GM18502 (cell line): ENCODE data around the gene USP9Y.

Source experiments
- ATAC-seq: cut with Tn5 transposase; IDR thresholded peaks from one replicate; pipeline ENCODE4 v1.9.1; 2021; ENCODE audit warnings: mild to moderate bottlenecking; ENCODE audit not compliant: unreplicated experiment, poor library complexity

The USP9Y gene

DNA sequence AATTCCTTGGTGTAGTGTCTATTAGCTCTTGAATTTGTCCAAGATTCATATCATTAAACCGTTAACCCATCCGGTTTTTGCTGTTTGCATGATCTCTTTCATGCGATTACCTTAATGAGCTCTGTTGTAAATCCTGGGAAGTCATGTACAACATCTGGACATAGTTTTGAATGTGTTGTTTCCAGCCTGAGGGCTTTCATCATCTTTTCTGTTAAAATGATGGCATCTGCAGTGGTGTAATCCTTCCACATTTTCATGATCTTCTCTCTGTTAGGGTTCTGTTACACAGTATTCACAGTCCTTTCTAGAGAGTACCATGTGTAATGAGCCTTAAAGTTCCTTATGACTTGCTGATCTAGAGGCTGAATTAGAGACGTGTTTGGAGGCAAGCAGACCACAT is 64.9 kb downstream of the USP9Y start:
- no peak for ATAC-seq

DNA sequence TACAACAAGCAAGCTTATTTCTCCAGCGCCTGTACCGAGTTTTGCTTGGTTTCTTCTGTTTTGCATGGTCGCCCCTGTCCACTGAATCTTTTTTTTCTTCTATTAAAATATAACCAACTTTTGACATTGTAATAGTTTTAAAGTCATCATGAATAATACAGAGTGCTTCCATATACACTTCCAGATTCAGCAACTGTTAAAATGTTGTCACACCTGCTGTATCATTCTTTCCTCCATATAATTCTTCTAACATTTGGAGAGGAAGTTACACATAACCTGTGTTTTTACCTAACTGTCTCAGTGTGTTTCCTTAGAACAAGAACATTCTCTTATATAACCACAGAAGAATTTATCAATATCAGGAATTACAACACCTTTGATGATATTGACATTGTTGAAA is 83.5 kb downstream of the USP9Y start:
- no peak for ATAC-seq

DNA sequence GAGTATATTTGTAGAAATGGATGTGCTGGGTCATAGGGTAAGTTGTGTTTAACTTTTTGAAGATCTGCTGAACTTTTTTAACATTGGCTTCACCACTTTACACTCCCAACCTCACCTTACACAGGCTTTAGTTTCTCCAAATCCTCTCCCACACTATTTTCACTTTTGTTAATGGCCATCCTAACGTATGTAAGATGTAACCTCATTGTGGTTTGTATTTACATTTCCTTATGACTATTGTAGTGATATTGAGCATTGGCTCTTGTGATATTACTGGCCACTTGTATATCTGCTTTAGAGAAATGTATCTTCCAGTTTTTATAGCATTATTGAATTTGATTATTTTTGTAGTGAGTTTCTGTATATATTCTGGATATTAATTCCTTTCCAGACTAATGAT is 93.0 kb downstream of the USP9Y start:
- ATAC-seq, result no peak

DNA sequence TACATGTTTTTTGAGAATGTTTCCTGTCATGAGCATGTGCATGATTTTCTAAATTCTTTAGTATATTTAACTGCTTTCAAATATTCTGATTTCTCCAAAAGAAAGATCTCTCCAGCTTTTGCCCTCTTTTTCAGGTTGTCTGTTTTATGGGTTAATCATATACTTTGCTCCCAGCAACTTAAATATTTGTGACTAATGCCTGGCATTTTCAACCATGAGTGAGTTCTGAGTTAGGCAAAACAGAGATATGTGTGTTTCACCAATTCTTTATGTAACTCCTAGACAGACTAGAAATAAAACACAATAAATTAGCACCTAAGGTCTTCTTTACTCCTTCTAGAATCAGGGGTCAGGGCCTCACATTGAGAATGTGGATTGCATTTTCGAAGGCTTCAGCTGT is 107.0 kb downstream of the USP9Y start:
- no peak for ATAC-seq

DNA sequence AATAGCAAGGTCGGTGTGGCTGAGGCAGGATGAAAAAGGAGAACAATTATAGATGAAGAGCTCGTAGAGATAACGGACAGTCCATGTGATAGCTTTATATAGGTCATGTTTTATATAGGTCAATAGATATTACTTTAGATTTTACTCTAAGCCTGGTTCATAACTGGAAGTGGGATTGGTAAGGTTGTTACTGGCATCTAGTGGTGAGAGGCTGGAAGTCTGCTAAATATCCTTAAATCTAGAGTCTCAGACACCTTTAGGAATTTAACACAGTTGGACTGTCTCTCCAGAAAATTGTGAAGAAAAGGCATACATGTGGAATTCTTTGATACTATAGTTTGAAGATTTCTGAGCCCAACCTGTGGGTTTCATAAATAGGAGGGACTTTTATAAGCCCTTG is 108.0 kb downstream of the USP9Y start:
- ATAC-seq, result no peak

DNA sequence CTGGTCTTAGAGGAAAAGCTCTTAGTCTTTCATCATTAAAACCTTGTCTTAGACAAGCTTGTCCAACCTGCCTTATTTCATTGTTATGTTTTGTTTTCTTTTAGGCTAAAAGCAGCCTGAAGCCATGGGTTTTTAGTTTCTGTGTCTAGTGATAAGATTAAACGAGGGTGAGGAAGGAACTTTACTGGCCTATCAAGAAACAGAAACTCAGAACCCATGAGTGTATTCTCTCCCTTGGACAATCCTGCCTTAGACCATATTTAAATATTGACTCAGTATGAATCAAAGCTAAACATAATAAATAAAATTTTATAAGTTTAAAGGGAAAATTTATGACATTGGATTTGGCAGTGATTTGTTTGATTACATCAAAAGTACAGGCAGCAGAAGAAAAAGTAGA is 122.4 kb downstream of the USP9Y start:
- ATAC-seq, result no peak

DNA sequence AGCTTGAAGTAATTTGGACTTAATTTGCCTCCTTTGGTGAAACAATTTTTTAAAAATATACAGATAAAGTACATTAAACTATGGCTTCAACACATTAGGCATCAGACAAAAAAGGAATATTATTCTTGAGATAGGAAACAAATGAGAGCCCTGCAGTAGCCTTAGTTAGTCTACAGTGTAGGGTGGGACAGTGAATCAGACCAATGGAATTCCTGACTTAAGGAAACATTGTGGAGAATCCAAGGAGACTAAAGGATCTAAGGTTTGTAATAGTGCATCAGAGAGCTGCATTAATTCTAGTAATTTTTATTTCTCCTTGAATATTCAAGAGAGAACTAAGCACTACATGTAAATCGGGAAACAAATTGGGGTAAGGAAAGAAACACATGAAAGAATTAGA is 125.8 kb downstream of the USP9Y start:
- no peak for ATAC-seq

DNA sequence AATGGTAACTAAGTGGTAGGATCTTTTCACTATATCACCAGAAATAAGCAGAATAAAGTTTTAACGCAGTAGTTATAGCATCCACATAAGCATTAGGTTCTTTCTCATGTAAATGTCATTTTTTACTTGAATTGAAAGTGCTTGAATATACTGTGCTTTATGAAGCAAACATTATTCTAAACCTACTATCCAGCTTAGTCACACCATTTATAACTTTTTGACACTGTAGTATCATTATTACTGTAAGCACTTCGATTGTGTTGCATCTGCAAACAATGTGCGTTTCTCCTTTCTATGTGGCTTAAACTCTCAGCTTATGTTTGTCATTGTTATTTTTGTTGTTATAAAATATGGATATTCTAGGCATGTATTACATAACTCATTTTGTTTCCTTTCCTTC is 132.3 kb downstream of the USP9Y start:
- ATAC-seq, result no peak

DNA sequence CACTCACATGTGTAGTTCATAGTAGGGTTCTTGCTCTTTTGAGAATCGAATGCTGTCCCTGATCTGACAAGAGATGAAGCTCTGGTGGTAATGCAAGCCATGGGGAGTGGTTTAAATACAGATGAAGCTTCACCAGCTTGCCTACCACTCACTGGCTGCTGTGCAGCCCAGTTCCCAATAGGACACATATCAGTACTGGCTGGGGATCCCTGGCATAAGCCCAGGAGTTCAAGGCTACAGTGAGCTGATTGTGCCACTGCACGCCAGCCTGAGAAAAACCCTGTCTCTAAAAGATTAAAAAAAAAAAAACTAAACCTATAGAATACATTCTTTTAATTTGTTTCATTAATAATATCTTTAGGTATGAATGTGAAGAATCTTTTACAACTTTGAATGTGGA is 136.5 kb downstream of the USP9Y start:
- no peak for ATAC-seq

DNA sequence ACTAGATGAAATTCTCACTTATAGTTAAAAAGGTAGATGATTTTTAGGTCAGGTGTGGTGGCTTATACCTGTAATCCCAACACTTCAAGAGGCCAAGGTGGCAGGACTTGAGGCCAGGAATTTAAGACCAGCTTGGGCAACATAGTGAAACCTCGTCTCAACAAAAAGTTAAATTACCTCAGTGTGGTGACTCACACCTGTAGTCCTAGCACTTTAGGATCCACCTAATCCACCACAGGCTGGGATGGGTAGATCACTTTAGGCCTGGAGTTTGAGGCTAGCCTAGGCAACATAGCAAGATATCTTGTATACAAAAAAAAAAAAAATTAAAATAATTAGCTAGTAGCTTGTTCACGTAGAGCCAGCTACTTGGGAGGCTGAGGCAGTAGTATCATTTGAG is 140.3 kb downstream of the USP9Y start:
- ATAC-seq, result no peak

DNA sequence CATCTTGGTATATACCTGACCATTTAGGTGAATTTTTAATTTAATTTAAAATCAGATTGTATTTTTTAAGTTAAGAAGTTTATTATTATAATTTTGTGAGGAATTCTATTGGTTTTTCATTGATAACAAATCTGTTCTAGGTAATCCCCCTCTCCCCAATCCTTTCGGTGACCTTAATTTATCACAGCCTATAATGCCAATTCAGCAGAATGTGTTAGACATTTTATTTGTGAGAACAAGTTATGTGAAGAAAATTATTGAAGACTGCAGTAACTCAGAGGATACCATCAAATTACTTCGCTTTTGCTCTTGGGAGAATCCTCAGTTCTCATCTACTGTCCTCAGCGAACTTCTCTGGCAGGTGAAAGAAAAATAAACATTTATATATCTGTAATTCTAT is 145.8 kb downstream of the USP9Y start:
- ATAC-seq, result no peak

DNA sequence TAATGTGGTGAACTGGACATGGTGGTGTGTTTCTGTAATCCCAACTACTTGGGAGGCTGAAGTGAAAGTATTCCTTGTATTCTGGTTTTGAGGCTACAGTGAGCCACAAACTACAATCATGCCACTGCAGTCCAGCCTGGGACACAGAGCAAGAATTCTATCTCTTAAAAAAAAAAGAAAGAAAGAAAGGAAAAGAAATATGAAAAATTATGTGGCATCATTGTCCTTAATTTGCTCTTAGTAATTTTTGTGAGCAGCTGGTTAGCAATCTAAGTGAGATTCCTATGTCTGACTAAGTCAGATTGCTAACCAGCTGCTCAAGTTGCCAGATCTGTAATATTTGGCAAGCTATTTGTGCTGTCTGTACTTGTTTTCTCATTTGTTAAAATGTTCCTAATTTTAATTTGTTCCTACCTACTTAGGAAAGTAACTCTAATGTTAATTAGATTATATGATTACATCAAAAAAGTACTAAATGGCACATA is 154.8 kb downstream of the USP9Y start:
- no peak for ATAC-seq

DNA sequence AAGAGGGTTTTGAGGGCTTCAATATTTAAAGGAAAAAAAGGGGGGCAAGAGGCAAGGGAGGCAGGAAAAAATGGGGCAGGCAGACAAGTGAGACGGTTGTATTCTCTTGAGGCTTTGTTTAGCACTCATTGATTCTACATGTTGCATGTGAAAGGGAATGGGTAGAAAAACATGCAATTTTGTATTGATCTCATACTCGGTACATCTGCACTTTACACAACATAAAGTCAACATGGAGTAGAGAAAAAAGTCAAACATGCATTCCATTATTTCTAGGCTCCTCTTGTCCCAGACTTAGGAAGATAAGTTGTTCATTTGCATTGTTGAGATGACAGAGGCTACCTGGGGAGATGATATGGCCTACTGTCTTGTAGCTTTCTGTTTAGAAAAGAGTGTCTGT is 166.9 kb downstream of the USP9Y start:
- ATAC-seq, result no peak

DNA sequence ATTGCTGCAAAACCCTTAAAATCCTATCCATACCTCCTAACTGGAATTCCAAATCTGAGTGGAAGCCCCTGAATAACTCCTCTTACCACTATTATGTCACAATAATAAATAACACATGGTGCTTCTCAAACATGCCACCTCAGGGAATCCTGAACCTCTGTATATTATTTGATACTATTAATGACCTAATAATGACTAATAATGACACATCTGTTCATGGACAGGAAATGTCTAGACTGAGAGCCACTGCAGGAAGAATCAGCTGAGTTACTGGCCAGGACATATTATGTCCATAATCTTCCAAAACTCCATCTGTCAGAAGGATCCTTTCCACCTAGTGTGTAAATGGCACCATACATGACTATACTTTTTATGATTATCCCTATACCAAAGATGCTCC is 195.9 kb downstream of the USP9Y start:
- ATAC-seq, result no peak

DNA sequence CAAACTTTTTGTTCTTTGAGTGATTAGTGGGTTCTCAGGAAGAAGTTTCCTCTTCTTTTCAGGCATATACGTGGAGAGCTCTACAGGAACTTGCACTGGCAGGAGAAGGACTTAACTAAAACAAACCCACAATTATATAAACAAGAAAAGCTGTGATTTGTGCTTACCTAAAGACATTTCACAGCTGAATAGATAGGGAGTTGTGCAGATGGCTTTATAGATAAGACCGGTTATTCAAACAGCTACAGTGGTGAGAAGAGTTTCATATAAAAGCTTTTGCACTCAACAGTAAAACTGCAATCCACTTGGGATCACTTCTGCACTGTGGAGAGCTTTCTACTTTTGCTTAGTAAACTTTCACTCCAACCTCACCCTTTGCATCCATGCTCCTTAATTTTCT is 197.6 kb downstream of the USP9Y start:
- ATAC-seq, result no peak

DNA sequence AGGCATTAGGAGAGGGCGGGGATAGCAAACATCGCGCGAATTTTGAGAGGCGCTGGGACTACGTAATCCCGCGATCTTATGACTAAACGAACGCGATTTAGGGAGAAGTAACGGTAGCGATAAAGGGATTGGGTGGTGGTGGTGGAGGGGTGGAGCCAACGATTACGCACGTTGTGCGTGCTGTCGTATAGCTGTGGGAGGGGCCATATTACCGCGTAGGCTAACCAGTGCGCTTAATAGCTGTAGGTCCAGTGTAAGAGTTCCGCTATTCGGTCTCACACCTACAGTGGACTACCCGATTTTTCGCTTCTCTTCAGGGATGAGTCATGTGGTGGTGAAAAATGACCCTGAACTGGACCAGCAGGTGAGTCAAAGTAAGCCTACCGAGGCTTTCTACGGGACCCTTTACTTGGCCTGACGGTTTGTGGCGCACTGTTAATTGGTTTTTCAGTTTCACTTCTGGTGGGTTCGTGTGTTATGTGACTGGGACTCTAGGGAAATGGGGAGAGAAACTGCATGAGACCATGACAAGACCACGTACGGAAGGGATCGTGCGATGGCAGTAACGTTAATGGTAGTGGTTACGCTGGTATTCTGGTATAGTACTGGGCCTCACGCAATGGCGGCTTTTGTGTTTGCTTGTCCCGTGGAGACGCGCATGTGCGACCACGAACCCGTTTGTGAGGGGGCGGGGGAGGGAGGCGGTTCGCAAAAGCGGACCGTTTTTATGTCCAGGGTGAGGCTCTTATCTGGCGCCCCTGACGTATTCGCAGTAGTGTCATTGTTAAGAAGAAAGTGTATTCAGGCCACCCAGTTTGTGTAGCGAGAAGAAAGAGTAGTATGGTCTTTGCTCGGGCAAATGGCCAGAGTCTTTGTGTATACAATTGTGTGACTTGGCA is 203.8 kb downstream of the USP9Y start, which contains the start of gene DDX3Y:
DDX3Y (plus strand) TSS at position 251 of the 899 bp plus-strand sequence; CDS start at position 320, 69 bp downstream.
- ATAC-seq, result no peak

DNA sequence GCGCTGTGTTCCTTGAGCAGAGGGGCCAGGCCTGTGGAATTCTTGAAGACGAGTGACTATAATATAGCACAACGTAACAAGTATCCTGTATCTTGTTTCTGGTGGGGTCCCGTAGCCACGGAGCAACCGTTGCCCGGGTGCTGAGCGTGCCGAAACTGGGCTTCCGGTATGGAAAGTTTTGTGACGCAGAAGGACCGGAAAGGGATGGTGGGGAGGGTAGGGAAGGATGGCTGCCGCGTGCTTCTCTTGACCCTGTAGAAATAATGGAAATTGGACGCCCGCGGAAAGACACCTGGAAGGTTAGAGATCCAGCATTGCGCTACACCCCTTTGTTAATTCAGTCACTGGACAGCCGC is 204.5 kb downstream of the USP9Y start:
- ATAC-seq, result no peak

DNA sequence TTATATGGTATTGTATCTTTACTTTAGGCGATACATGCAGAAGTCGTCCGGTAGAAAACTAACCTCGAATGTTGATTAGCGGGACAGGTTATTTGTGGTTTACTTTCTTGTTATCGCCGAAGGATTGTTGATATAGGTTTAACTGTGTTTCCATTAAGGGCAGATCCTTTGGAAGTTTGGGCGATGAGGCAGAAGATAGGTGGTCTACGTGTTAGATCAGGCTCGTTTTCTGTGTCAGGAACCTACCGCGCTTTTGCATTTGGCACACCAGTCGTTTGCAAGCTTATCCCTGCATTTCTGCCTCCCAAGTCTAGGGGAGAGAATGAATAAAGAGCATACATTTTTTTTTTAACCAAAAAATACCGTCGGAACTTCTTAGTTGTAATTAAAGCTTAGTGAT is 204.9 kb downstream of the USP9Y start:
- ATAC-seq, result no peak
